Duodenal mucosa (tissue), 2 donors: ENCODE results near the gene EPHA5.

Source experiments
- H3K27ac ChIP-seq: one replicate; pipeline ENCODE4 v1.7.0; 2013; ENCODE audit warnings: low read depth, low read length
- H3K27me3 ChIP-seq, 2 donors: one replicate each; pipeline ENCODE4 v1.7.0; 2013; ENCODE audit warnings: low read length in 2 of 2, control low read depth in 1 of 2; ENCODE audit not compliant: insufficient read depth in 2 of 2, control insufficient read depth in 1 of 2
- H3K36me3 ChIP-seq, 2 donors: one replicate each; pipeline ENCODE4 v1.7.0; 2013; ENCODE audit warnings: low read length in 2 of 2, control low read depth in 1 of 2; ENCODE audit not compliant: insufficient read depth in 2 of 2, control insufficient read depth in 1 of 2
- H3K4me1 ChIP-seq, 2 donors: one replicate each; pipeline ENCODE4 v1.7.0; 2013; ENCODE audit warnings: low read length in 2 of 2, control low read depth in 1 of 2; ENCODE audit not compliant: insufficient read depth in 2 of 2, control insufficient read depth in 1 of 2
- H3K4me3 ChIP-seq, 2 donors: one replicate each; pipeline ENCODE4 v1.7.0; 2013; ENCODE audit warnings: low read length in 2 of 2, low read depth in 1 of 2
- H3K9ac ChIP-seq, 2 donors: one replicate each; pipeline ENCODE4 v1.7.0; 2013; ENCODE audit warnings: low read length in 2 of 2, low read depth in 1 of 2
- H3K9me3 ChIP-seq, 2 donors: one replicate each; pipeline ENCODE4 v1.7.0; 2013; ENCODE audit warnings: low read length in 2 of 2, control low read depth in 1 of 2; ENCODE audit not compliant: control insufficient read depth in 1 of 2

Gene EPHA5

DNA sequence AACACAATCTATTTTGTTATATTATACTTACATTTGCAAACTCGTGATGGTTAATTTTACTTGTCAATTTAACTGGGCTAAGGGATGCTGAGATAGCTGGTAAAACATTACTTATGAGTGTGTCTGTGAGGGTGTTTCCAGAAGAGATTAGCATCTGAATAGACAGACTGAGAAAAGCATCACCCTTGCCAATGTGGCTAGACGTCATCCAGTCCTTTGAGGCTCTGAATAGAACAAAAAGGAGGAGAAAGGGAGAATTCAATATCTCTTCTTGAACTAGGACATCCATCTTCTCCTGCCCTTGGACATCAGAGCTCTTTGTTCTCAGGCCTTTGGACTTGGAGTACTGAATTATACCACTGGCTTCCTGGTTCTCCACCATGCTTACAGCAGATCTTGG, 154.6 kb downstream of the EPHA5 start:
- H3K9me3 ChIP-seq: peaks cover 0 to 4% of the 10 kb centered on the region in 2 donors
- H3K36me3 ChIP-seq: no peaks in the 10 kb centered on the region
- no peaks in the 10 kb centered on the region for H3K4me1 ChIP-seq
- H3K4me3 ChIP-seq: no peak overlapping the region
- H3K27me3 ChIP-seq: no peaks in the 10 kb centered on the region
- H3K9ac ChIP-seq: no peak overlapping the region
- no peak overlapping the region for H3K27ac ChIP-seq

DNA sequence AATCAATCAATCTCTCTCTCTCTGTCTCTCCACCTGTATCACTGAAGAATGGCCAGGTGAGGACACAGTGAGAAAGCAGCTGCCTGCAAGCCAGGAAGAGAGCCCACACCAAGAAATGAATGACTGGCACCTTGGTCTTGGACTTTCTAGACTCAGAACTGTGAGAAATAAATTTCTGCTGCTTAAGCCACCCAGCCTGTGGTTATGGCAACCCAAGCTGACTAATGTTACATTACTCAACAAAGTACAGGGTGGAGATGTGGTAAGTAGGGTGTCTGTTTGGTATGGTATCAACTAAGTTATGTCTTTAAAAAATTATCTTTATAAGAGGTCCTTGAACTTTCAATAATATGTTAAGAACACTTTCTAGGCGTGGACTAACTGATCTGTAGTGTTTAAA, 159.3 kb downstream of the EPHA5 start:
- H3K4me3 ChIP-seq: no peak overlapping the region

DNA sequence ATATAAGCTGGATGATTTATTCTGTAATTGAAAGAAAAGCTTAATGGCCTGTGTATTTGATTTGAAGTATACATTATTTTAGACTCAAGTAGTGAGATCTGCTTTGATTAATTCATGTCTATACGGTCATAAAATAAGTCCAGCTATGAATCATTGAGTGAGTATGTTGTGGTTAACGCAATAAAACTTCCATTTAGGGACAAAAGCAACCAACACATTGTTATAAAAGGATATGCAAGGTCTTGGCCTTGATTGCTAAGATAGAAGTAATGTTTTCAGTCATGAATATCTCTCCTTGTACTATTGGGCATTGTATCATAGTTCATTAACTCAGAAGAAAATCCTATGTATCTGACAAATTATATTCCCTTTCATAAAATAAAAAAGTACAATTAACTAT, 162.1 kb downstream of the EPHA5 start:
- Histone ChIP-seq H3K9ac (no peak overlapping the region), H3K36me3 (no peaks in the 10 kb centered on the region), H3K9me3 (peaks cover 2 to 6% of the 10 kb centered on the region in 2 donors), H3K27ac (no peak overlapping the region), H3K27me3 (no peaks in the 10 kb centered on the region), H3K4me3 (no peak overlapping the region), H3K4me1 (no peaks in the 10 kb centered on the region)

More for the DNA sequence above, 159.3 kb downstream of the EPHA5 start:
- Histone ChIP-seq H3K9ac (no peak overlapping the region), H3K27me3 (no peaks in the 10 kb centered on the region), H3K36me3 (no peaks in the 10 kb centered on the region), H3K9me3 (peaks cover 2 to 6% of the 10 kb centered on the region in 2 donors), H3K4me1 (no peaks in the 10 kb centered on the region), H3K27ac (no peak overlapping the region)

DNA sequence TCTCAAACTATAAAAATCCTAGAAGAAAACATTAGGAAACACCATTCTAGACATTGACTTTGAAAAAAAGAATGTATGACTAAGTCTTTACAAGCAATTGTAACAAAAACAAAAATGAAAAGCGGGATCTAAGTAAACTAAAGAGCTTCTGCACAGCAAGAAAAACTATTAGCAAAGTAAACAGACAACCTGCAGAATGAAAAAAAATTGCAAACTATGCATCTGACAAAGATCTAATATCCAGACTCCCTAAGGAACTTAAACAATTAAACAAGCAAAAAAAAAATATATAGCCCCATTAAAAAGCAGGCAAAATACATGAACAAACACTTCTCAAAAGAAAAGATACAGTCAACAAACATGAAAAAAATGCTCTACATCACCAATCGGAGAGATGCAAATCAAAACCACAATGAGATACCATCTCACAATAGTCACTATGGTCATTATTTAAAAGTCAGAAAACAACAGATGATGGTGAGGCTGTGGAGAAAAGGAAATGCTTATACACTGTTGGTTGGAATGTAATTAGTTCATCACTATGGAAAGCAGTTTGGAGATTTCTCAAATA, 168.1 kb downstream of the EPHA5 start:
- H3K9ac ChIP-seq: no peak overlapping the region
- no peaks in the 10 kb centered on the region for H3K36me3 ChIP-seq
- peaks cover 0 to 7% of the 10 kb centered on the region in 2 donors for H3K9me3 ChIP-seq
- no peak overlapping the region for H3K27ac ChIP-seq
- H3K4me1 ChIP-seq: no peaks in the 10 kb centered on the region
- H3K27me3 ChIP-seq: no peaks in the 10 kb centered on the region
- H3K4me3 ChIP-seq: no peak overlapping the region

DNA sequence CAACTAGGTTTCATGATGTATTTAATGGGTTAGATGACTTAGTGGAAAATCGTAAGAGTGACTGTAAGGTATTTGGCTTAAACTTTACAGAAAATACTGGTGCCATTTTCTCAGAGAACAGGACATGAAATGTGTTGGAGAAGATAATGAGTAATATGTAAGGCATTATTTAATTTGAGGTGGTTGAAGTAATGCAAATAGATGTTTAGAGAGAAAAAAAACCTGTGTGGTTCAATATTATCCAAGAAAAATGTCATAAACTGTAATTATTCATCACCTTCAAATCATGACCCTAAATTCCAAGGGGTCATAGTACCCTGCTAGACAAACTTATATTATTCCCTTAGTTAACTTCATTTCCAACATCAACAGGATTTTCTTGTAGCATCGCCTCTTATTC, 171.7 kb downstream of the EPHA5 start:
- H3K27ac ChIP-seq: no peak overlapping the region
- H3K9me3 ChIP-seq: peaks cover 0 to 8% of the 10 kb centered on the region in 2 donors
- H3K4me1 ChIP-seq: no peaks in the 10 kb centered on the region
- H3K36me3 ChIP-seq: no peaks in the 10 kb centered on the region
- no peak overlapping the region for H3K9ac ChIP-seq
- H3K4me3 ChIP-seq: no peak overlapping the region
- H3K27me3 ChIP-seq: no peaks in the 10 kb centered on the region

DNA sequence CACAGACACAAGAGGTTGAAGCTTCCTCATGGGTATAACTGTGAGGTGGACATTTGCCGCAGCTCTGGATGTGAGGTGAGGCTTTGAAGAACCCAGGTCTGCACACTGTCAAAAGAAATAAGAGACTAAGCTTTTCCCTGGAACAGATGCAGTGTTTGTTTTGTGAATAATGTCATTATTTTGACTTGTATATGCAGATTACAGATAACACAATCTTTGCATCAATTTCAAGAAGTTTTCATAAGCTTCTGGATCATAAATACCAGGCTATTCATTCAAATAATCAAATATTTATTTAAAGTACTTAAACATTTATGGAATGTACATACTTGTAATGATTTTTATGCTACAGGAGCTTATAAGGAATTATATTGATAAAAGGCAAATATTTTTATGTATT, 174.8 kb downstream of the EPHA5 start:
- Histone ChIP-seq H3K27ac (no peak overlapping the region), H3K4me1 (no peaks in the 10 kb centered on the region), H3K9me3 (peaks cover 0 to 5% of the 10 kb centered on the region in 2 donors), H3K27me3 (no peaks in the 10 kb centered on the region), H3K4me3 (no peak overlapping the region), H3K36me3 (no peaks in the 10 kb centered on the region), H3K9ac (no peak overlapping the region)

DNA sequence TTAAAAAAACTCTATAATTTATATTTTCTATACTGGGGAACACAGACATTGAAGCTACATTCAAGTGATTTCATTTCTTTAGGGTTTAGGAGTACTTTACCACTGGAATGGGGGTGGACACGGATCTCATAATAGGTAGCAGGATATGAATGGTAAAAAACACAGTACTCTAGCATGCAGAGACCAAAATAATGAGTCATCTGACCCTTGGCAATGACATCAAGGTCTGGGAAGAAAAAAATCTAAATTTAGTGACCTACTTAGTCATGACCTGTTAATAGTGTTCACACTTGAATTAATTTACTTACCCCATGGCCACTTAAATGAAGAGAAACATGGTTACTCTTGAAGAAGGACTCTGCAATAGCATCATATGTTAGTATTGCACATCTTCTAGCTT, 187.9 kb downstream of the EPHA5 start:
- Histone ChIP-seq H3K9me3 (peaks cover 0 to 3% of the 10 kb centered on the region in 2 donors), H3K9ac (no peak overlapping the region), H3K36me3 (no peaks in the 10 kb centered on the region), H3K4me3 (no peak overlapping the region), H3K27ac (no peak overlapping the region), H3K4me1 (no peaks in the 10 kb centered on the region), H3K27me3 (no peaks in the 10 kb centered on the region)

DNA sequence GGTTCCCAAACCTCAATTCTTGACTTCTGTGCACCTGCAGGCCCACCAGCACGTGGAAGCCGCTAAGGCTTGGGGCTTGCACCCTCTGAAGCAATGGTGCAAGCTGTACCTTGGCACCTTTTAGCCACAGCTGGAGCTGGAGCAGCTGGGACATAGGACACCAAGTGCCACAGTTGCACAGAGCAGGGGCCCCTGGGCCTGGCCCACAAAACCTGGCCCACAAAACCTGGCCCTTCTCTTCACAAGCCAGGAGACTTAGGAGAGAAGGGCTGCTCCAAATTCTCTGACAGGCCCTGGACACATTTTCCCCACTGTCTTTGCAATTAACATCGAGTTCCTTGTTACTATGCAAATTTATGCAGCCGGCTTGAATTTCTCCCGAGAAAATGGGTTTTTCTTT, 197.8 kb downstream of the EPHA5 start:
- Histone ChIP-seq H3K4me1 (no peaks in the 10 kb centered on the region), H3K36me3 (no peaks in the 10 kb centered on the region), H3K9me3 (peaks cover 0 to 6% of the 10 kb centered on the region in 2 donors), H3K4me3 (no peak overlapping the region), H3K27ac (no peak overlapping the region), H3K27me3 (no peaks in the 10 kb centered on the region), H3K9ac (no peak overlapping the region)

DNA sequence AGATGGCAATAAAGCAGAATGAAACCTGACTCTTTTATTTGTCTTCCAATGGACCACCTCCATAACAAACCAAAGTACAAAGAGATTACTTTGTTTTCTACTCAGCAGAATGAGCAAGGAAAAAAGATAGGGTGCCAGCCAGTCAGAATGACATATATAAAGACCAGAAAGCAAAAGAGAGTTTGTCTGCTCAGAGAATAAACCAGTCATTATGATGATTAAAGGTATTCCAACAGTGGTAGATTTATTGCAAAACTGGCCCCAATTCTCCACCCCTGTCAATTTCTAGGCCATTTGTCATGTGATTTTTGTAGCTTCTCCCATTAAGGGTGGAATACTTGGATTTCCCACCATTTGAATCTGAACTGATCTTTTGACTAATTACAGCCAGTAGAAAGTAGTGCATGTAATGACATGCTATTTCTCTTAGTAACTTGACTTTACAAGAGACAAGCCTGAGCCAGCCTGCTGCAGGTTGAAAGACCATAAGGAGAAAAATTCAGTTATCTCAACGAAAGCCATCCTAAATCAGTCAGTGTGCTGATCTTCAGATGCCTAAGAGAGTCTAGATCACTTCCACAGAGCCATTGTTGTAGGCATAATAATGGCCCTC, 203.1 kb downstream of the EPHA5 start:
- no peaks in the 10 kb centered on the region for H3K36me3 ChIP-seq
- H3K27me3 ChIP-seq: no peaks in the 10 kb centered on the region
- no peaks in the 10 kb centered on the region for H3K4me1 ChIP-seq
- peaks cover 0 to 3% of the 10 kb centered on the region in 2 donors for H3K9me3 ChIP-seq
- no peak overlapping the region for H3K9ac ChIP-seq
- no peak overlapping the region for H3K4me3 ChIP-seq
- H3K27ac ChIP-seq: no peak overlapping the region

DNA sequence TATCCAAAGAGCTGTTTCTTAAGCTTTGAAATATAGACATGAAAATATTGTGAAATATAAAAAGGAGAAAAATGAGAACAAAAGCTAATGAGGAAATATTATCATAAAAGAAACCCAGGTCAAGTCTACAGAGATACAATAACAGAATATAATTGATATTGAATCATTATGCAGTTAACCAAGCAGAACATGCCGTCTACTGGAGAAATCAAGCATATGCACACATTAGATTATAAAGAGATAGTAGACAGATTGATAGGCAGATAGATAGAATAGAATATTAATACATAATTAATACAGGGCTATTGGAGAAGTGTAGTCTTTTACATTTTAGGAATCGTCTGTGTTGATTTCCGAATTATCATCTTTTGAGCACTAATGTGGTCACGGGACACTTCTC, 208.5 kb downstream of the EPHA5 start:
- Histone ChIP-seq H3K4me3 (no peak overlapping the region), H3K27ac (no peak overlapping the region), H3K4me1 (no peaks in the 10 kb centered on the region), H3K27me3 (no peaks in the 10 kb centered on the region), H3K36me3 (no peaks in the 10 kb centered on the region), H3K9me3 (no peaks in the 10 kb centered on the region), H3K9ac (no peak overlapping the region)
